Measurements from ENCODE around the gene DLGAP1. TPM values are rescaled to one million over a fixed set of nuclear protein-coding genes. Genes with fewer than 3 reads are reported as not detected.

DLGAP1 gene
- total RNA-seq, 4 donors from 2014 or later = 1.2 to 1.4 (median 1.4) TPM

DNA sequence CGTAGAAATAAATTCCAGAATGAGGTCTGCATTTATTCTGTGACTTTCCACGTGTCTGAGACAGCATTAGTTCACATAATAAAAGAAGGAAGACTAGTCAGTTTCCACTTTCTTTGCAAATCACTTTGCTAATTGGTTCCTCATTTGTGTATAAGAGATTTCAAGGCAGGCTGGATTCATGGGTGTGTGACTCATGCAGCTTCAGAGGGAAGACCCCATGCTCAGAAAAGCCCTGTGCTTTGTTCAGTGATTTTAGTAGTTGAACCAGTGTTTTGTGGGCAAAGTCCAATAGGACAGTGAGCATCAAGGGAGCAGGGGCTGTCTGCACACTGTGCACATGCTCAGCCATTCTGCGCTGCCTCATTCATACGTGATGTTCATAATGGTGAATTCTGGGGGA, 297.8 kb downstream of the DLGAP1 start:
- Histone ChIP-seq H3K27me3 (peaks cover 0 to 3% (median 0%) of the 10 kb centered on the region in 4 donors), H3K4me3 (no peak overlapping the region), H3K4me1 (no peaks in the 10 kb centered on the region), H3K27ac (replicated peaks in 1 of 4) (no peak overlapping the region), H3K9me3 (no peaks in the 10 kb centered on the region), H3K36me3 (no peaks in the 10 kb centered on the region)
- TF ChIP-seq, protein P1, sequence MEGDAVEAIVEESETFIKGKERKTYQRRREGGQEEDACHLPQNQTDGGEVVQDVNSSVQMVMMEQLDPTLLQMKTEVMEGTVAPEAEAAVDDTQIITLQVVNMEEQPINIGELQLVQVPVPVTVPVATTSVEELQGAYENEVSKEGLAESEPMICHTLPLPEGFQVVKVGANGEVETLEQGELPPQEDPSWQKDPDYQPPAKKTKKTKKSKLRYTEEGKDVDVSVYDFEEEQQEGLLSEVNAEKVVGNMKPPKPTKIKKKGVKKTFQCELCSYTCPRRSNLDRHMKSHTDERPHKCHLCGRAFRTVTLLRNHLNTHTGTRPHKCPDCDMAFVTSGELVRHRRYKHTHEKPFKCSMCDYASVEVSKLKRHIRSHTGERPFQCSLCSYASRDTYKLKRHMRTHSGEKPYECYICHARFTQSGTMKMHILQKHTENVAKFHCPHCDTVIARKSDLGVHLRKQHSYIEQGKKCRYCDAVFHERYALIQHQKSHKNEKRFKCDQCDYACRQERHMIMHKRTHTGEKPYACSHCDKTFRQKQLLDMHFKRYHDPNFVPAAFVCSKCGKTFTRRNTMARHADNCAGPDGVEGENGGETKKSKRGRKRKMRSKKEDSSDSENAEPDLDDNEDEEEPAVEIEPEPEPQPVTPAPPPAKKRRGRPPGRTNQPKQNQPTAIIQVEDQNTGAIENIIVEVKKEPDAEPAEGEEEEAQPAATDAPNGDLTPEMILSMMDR (IDR thresholded peaks at IDR 0.05) = no peak
- TF ChIP-seq EP300 (IDR thresholded peaks at IDR 0.05) = no peak
- TF ChIP-seq POLR2A (IDR thresholded peaks at IDR 0.05; ENCODE audit: low read depth) = no peak
- TF ChIP-seq POLR2AphosphoS5 (IDR thresholded peaks at IDR 0.05) = no peak
- no peak for DNase-seq (ENCODE audit: extremely low spot score)
- intact Hi-C loops (cut with DNase I) = no loop called here
- WGBS = 74% methylated on average over 4 of the region's 4 CpGs

DNA sequence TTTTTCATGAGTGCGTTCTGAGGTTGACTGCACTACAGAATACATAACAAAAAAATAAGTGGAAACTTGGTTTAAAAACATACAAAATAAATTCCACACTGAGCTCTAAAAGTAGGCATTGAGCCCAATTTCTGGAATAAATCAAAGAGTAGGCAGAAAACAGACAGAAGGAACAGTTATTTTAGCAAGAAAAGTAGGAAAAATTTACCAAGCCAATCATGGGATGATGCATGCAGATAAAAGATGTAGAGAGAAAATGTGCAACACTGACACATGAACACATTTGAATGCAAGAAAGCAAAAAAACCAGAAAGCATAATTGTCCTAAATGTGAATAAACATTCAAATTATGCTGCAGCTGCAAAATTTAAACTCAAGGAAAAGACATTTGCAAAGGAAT, 308.3 kb downstream of the DLGAP1 start:
- H3K27ac ChIP-seq (replicated peaks in 1 of 4) = no peak overlapping the region
- H3K4me3 ChIP-seq = no peak overlapping the region
- H3K9me3 ChIP-seq = no peaks in the 10 kb centered on the region
- 67% methylated on average over 1 of the region's 1 CpG for WGBS
- intact Hi-C loops (cut with DNase I) = no loop called here
- no peaks in the 10 kb centered on the region for H3K27me3 ChIP-seq
- H3K4me1 ChIP-seq = no peaks in the 10 kb centered on the region
- TF ChIP-seq POLR2A (IDR thresholded peaks at IDR 0.05; ENCODE audit: low read depth) (no peak), EP300 (IDR thresholded peaks at IDR 0.05) (no peak), POLR2AphosphoS5 (IDR thresholded peaks at IDR 0.05) (no peak)
- TF ChIP-seq, protein P1 (IDR thresholded peaks at IDR 0.05) = no peak
- DNase-seq (ENCODE audit: extremely low spot score) = no peak
- H3K36me3 ChIP-seq = no peaks in the 10 kb centered on the region

DNA sequence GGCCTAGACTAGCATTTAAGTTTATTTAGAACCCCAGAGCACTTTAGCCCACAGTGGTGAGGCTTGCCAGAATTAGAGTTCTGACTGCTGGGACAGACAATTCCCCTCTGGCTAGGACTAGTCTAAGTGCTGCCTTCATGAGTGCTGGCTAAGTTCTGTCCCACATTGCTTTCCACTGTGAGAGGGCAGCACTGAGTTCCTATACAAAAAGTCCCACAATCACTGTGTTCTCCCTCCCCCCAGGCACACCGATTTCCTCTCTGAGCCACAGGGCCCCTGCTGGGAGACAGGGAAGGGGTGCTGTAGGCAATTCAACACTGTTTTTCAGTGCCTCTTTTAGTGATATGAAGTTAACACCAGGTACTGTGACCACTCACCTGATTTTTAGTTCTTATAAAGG, 310.9 kb downstream of the DLGAP1 start:
- H3K9me3 ChIP-seq = no peaks in the 10 kb centered on the region
- no peak overlapping the region for H3K4me3 ChIP-seq
- TF ChIP-seq, protein P1 (IDR thresholded peaks at IDR 0.05) = no peak
- no peak for TF ChIP-seq POLR2AphosphoS5 (IDR thresholded peaks at IDR 0.05)
- no peak for TF ChIP-seq POLR2A (IDR thresholded peaks at IDR 0.05; ENCODE audit: low read depth)
- no peak for TF ChIP-seq EP300 (IDR thresholded peaks at IDR 0.05)
- intact Hi-C loops (cut with DNase I) = no loop called here
- no peaks in the 10 kb centered on the region for H3K36me3 ChIP-seq
- H3K27ac ChIP-seq (replicated peaks in 1 of 4) = no peak overlapping the region
- no peaks in the 10 kb centered on the region for H3K4me1 ChIP-seq
- DNase-seq (ENCODE audit: extremely low spot score) = no peak
- no peaks in the 10 kb centered on the region for H3K27me3 ChIP-seq
- 38% methylated on average over 1 of the region's 1 CpG for WGBS

DNA sequence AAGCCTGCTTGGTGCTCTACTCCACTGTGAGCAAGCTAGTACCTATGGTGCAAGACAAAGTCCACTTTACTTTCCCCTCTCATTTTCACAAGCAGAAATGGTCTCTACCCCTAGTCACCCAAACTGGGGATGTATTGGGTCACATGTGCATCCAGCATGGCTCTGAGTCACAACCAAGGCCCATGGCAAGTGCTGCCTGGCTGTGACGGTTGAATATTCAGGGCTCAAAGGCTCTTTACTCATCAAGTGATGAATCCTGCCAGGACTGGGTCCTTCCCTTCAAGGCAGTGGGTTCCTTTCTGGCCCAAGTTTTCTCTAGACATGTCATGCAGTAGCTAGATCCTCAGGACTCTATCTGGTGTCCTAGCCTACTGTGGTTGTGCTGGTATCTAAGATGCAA, 311.5 kb downstream of the DLGAP1 start:
- no peak overlapping the region for H3K4me3 ChIP-seq
- no peak overlapping the region for H3K27ac ChIP-seq (replicated peaks in 1 of 4)
- no peaks in the 10 kb centered on the region for H3K27me3 ChIP-seq
- no peaks in the 10 kb centered on the region for H3K36me3 ChIP-seq
- DNase-seq (ENCODE audit: extremely low spot score) = no peak
- TF ChIP-seq POLR2AphosphoS5 (IDR thresholded peaks at IDR 0.05) (no peak), EP300 (IDR thresholded peaks at IDR 0.05) (no peak), POLR2A (IDR thresholded peaks at IDR 0.05; ENCODE audit: low read depth) (no peak)
- TF ChIP-seq, protein P1 (IDR thresholded peaks at IDR 0.05) = no peak
- H3K4me1 ChIP-seq = no peaks in the 10 kb centered on the region
- no peaks in the 10 kb centered on the region for H3K9me3 ChIP-seq
- intact Hi-C loops (cut with DNase I) = no loop called here
- WGBS = 100% methylated on average over 1 of the region's 1 CpG

DNA sequence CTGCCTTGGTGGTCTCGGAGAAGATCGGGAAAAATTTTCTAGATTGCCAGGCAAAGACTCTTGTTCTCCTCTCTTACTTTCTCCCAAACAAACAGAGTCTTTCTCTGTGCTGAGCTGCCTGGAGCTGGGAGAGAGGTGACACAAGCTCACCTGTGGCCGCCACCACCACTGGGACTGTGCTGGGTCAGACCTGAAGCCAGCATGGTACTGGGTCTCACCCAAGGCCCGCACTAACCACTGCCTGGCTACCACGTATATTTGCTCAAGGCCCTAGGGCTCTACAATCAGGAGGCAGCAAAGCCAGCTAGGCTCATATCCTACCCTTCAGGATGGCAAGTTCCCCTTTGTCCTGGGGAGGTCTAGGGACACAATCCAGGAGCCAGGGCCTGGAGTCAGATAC, 312.2 kb downstream of the DLGAP1 start:
- 93% methylated on average over 5 of the region's 5 CpGs for WGBS
- intact Hi-C loops (cut with DNase I) = no loop called here

More for the DNA sequence above, 312.2 kb downstream of the DLGAP1 start:
- H3K9me3 ChIP-seq = no peaks in the 10 kb centered on the region
- H3K27me3 ChIP-seq = no peaks in the 10 kb centered on the region
- no peaks in the 10 kb centered on the region for H3K36me3 ChIP-seq
- TF ChIP-seq POLR2A (IDR thresholded peaks at IDR 0.05; ENCODE audit: low read depth) = no peak
- no peak for TF ChIP-seq EP300 (IDR thresholded peaks at IDR 0.05)
- no peak for TF ChIP-seq POLR2AphosphoS5 (IDR thresholded peaks at IDR 0.05)
- TF ChIP-seq, protein P1 (IDR thresholded peaks at IDR 0.05) = no peak
- DNase-seq (ENCODE audit: extremely low spot score) = no peak
- no peak overlapping the region for H3K27ac ChIP-seq (replicated peaks in 1 of 4)
- H3K4me1 ChIP-seq = no peaks in the 10 kb centered on the region
- H3K4me3 ChIP-seq = no peak overlapping the region
